MCF 10A (cell line): ENCODE measurements around the gene SNAI1. TPM values are rescaled to one million over a fixed set of nuclear protein-coding genes. Genes with fewer than 3 reads are reported as not detected.

ENCODE experiments used
- BruUV-seq: library from RNA; stranded (reverse); fragments of 400-500 nt; replicated peaks from 2 replicates; lab custom pipeline; 2021; lab: Mats Ljungman, UMichigan
- CTCF ChIA-PET: fragments of 300-600 bp; sonication (Branson Sonifier 250); formaldehyde crosslinking; extraction: SDS; loops from one replicate; lab custom pipeline; 2021; ENCODE audit warnings: antibody characterized with exemption, inconsistent platforms; lab: Yijun Ruan, JAX
- POLR2A ChIA-PET: fragments of 300-600, 350-650 bp; sonication (Branson Sonifier 250); formaldehyde crosslinking; extraction: SDS; loops from one replicate; lab custom pipeline; 2020; ENCODE audit warnings: antibody characterized with exemption, inconsistent platforms; lab: Yijun Ruan, JAX
- DNase-seq: peaks from one replicate; pipeline ENCODE4 v3.0.0-alpha.2; 2018; ENCODE audit not compliant: unreplicated experiment
- H3K27ac Mint-ChIP-seq: one replicate; pipeline ENCODE4 v1.8.0; 2022; ENCODE audit warnings: mild to moderate bottlenecking, low read depth, mixed read lengths; ENCODE audit not compliant: unreplicated experiment
- H3K27me3 Mint-ChIP-seq: one replicate; pipeline ENCODE4 v1.8.0; 2022; ENCODE audit warnings: mixed read lengths; ENCODE audit not compliant: insufficient read depth, unreplicated experiment
- H3K36me3 Mint-ChIP-seq: one replicate; pipeline ENCODE4 v1.8.0; 2022; ENCODE audit warnings: mild to moderate bottlenecking, moderate library complexity, mixed read lengths; ENCODE audit not compliant: insufficient read depth, unreplicated experiment
- H3K4me1 Mint-ChIP-seq: one replicate; pipeline ENCODE4 v1.8.0; 2022; ENCODE audit warnings: mixed read lengths; ENCODE audit not compliant: insufficient read depth, unreplicated experiment
- H3K4me3 Mint-ChIP-seq: one replicate; pipeline ENCODE4 v1.8.0; 2022; ENCODE audit warnings: mild to moderate bottlenecking, moderate library complexity, mixed read lengths; ENCODE audit not compliant: unreplicated experiment
- H3K9me3 Mint-ChIP-seq: one replicate; pipeline ENCODE4 v1.8.0; 2022; ENCODE audit warnings: mixed read lengths; ENCODE audit not compliant: unreplicated experiment
- intact Hi-C: fragments of 100-400 bp; cut with micrococcal nuclease; formaldehyde crosslinking; loops from 2 replicates; pipeline ENCODE4 v1.14.1; 2022
- total RNA-seq: library from RNA; stranded (reverse); gene quantifications from 2 replicates; pipeline ENCODE4 v1.2.3, GENCODE V29; 2022
- TF ChIP-seq, protein P1 (sequence below): fragments of 200-600 bp; IDR thresholded peaks from one replicate; pipeline ENCODE4 v1.8.0; 2022; ENCODE audit warnings: antibody characterized with exemption, mild to moderate bottlenecking; ENCODE audit not compliant: unreplicated experiment

Gene SNAI1
- total RNA-seq, 1 experiment from 2014 or later, result 0.23 TPM

GRCh38 chr20:50017576-50018248 is 34.9 kb downstream of the SNAI1 start:
- Mint-ChIP-seq H3K36me3 (no peaks in the 10 kb centered on the region), H3K9me3 (no peaks in the 10 kb centered on the region), H3K27me3 (no peaks in the 10 kb centered on the region), H3K27ac (no peak overlapping the region), H3K4me3 (no peak overlapping the region), H3K4me1 (peaks cover 11% of the 10 kb centered on the region)
- BruUV-seq, result no TSS peak
- no peak for DNase-seq
- TF ChIP-seq, protein P1, sequence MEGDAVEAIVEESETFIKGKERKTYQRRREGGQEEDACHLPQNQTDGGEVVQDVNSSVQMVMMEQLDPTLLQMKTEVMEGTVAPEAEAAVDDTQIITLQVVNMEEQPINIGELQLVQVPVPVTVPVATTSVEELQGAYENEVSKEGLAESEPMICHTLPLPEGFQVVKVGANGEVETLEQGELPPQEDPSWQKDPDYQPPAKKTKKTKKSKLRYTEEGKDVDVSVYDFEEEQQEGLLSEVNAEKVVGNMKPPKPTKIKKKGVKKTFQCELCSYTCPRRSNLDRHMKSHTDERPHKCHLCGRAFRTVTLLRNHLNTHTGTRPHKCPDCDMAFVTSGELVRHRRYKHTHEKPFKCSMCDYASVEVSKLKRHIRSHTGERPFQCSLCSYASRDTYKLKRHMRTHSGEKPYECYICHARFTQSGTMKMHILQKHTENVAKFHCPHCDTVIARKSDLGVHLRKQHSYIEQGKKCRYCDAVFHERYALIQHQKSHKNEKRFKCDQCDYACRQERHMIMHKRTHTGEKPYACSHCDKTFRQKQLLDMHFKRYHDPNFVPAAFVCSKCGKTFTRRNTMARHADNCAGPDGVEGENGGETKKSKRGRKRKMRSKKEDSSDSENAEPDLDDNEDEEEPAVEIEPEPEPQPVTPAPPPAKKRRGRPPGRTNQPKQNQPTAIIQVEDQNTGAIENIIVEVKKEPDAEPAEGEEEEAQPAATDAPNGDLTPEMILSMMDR, result no peak
- ChIA-PET CTCF (interaction anchor here (0.9 to 1.3 kb wide), 2 partner anchors 35 to 39 kb away, joined by 3 to 5 read pairs; partner anchors contain the start of gene SNAI1), POLR2A (no interaction called here)
- intact Hi-C loops, result no loop called here

- intact Hi-C loops, result no loop called here
- BruUV-seq, result no TSS peak
- Mint-ChIP-seq H3K27ac (peak overlapping the region; percentile 85), H3K9me3 (no peaks in the 10 kb centered on the region), H3K27me3 (no peaks in the 10 kb centered on the region), H3K4me3 (no peak overlapping the region), H3K36me3 (no peaks in the 10 kb centered on the region), H3K4me1 (peaks cover 13% of the 10 kb centered on the region)
- TF ChIP-seq, protein P1, result no peak
- POLR2A ChIA-PET, result interaction anchor here (0.6 to 2.1 kb wide), 7 partner anchors 9 to 593 kb away, joined by 3 to 11 read pairs (median 4); no protein-coding TSS in a partner anchor
- CTCF ChIA-PET, result interaction anchor here (0.6 to 2.0 kb wide), 7 partner anchors 16 to 1302 kb away, joined by 3 to 8 read pairs (median 4); no protein-coding TSS in a partner anchor
- peak; percentile 95 for DNase-seq
Observed at GRCh38 chr20:50019466-50020256, 36.9 kb downstream of the SNAI1 start.

DNA sequence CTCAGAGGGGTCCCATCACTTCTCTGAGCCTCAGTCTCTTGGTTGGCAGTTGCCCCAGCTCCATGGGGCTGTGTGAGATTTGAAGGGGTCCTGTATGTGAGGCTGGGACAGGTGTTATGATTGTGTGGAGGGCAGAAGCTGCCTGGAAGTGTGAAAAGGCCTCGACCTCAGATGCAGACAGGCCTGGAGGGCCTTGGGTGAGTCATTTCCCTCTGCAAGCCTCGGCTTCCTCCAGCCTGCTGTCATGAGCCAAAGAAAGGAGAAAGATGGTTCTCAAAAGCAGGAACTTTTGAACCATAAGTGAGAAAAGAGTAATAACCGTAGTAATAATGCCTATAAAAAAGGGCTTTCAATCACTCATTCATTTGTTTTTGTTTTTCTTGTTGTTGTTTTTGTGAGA is 37.5 kb downstream of the SNAI1 start:
- TF ChIP-seq, protein P1, result no peak
- Mint-ChIP-seq H3K9me3 (no peaks in the 10 kb centered on the region), H3K27me3 (no peaks in the 10 kb centered on the region), H3K4me1 (peaks cover 17% of the 10 kb centered on the region), H3K36me3 (no peaks in the 10 kb centered on the region), H3K4me3 (no peak overlapping the region), H3K27ac (peak overlapping the region; percentile 85)
- POLR2A ChIA-PET, result interaction anchor here (0.6 to 2.1 kb wide), 7 partner anchors 8 to 593 kb away, joined by 3 to 11 read pairs (median 4); no protein-coding TSS in a partner anchor
- CTCF ChIA-PET, result interaction anchor here (0.6 to 2.0 kb wide), 5 partner anchors 40 to 1303 kb away, joined by 3 to 8 read pairs (median 5); no protein-coding TSS in a partner anchor
- peak; percentile 86 for DNase-seq
- no TSS peak for BruUV-seq
- intact Hi-C loops, result no loop called here

DNA sequence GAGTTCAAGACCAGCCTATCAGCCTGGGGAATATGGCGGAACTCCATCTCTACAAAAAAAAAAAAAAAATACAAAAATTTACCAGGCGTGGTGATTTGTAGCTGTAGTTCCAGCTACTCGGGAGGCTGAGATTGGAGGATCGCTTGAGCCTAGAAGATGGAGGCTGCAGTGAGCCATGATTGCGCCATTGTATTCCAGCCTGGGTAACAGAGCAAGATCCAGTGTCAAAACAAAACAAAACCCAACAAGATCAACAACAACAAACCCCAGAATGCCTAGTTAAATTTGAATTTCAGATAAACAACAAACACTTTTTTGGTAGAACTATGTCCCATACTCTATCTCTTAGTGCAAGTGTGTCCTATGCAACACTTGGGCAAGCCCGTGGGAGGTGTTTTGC is 39.9 kb downstream of the SNAI1 start:
- TF ChIP-seq, protein P1, result no peak
- ChIA-PET CTCF (interaction anchor here (0.6 to 1.2 kb wide), 2 partner anchors 49 to 482 kb away, joined by 3 read pairs; no protein-coding TSS in a partner anchor), POLR2A (no interaction called here)
- peaks cover 24% of the 10 kb centered on the region for H3K4me1 Mint-ChIP-seq
- no peak for DNase-seq
- no peaks in the 10 kb centered on the region for H3K27me3 Mint-ChIP-seq
- H3K9me3 Mint-ChIP-seq, result no peaks in the 10 kb centered on the region
- intact Hi-C loops, result no loop called here
- no peak overlapping the region for H3K27ac Mint-ChIP-seq
- no TSS peak for BruUV-seq
- H3K4me3 Mint-ChIP-seq, result no peak overlapping the region
- H3K36me3 Mint-ChIP-seq, result peaks cover 6% of the 10 kb centered on the region
